ENCODE measurements around the gene TAB2. TPM values are rescaled to one million over a fixed set of nuclear protein-coding genes. Genes with fewer than 3 reads are reported as not detected.

Gene TAB2
- polyA plus RNA-seq, 2 of the 4 experiments (the other 2 are of a cell fraction), result 23.0 to 49.0 TPM

GRCh38 chr6:149425754-149426153 is 108.2 kb downstream of the TAB2 start (continued):
- TF ChIP-seq BCL3 (IDR thresholded peaks at IDR 0.05), result no peak
- TF ChIP-seq KDM1A (IDR thresholded peaks at IDR 0.05; ENCODE audit: low read depth), result no peak
- TF ChIP-seq JUN (IDR thresholded peaks at IDR 0.05), result no peak
- no peak for TF ChIP-seq POLR2A (IDR thresholded peaks at IDR 0.05; ENCODE audit: low read length)
- TF ChIP-seq JUNB (IDR thresholded peaks at IDR 0.05), result no peak
- no peak for TF ChIP-seq HES2 (IDR thresholded peaks at IDR 0.05)
- no peak for TF ChIP-seq HMGXB4 (CRISPR knock-in tag; IDR thresholded peaks at IDR 0.05; ENCODE audit: borderline replicate concordance)
- no peak for TF ChIP-seq BHLHE40 (IDR thresholded peaks at IDR 0.05; ENCODE audit: low read depth, low read length)
- no peak for TF ChIP-seq NR3C1 (IDR thresholded peaks at IDR 0.05)

- Histone ChIP-seq H3K9me3 (no peaks in the 10 kb centered on the region), H3K4me2 (no peak overlapping the region), H3K27ac (no peak overlapping the region), H3K4me1 (0 out of 3 replicates have a peak, but pooled peaks cover 3% of the 10 kb centered on the region), H3K4me3 (no peak overlapping the region)
- POLR2A ChIA-PET, result no interaction called here
- ATAC-seq, result no peak
- CTCF ChIA-PET, result interaction anchor here (1.5 to 2.1 kb wide), 3 partner anchors 8 to 346 kb away, joined by 3 to 6 read pairs (median 6); no protein-coding TSS in a partner anchor
- DNase-seq (ENCODE audit: low read depth in 1 of 2, low spot score in 1 of 2), result no peak
- no peak for TF ChIP-seq EP300 (IDR thresholded peaks at IDR 0.05)
- no peak for TF ChIP-seq RAD21 (conservative IDR thresholded peaks at IDR 0.05 in 1 of 2, IDR thresholded peaks at IDR 0.05 in 1 of 2)
- no peak for TF ChIP-seq HMGXB4 (CRISPR knock-in tag; IDR thresholded peaks at IDR 0.05; ENCODE audit: borderline replicate concordance)
- TF ChIP-seq CHD2 (IDR thresholded peaks at IDR 0.05; ENCODE audit: low read length, partially characterized antibody), result no peak
- no peak for FAIRE-seq
- WGBS (ENCODE audit: missing lambda C conversion rate), result 88% methylated on average over 3 of the region's 4 CpGs
Measured at GRCh38 chr6:149428606-149429005, 111.1 kb downstream of the TAB2 start.

GRCh38 chr6:149429427-149430360 is 112.2 kb downstream of the TAB2 start:
- DNase-seq (ENCODE audit: low read depth in 1 of 2, low spot score in 1 of 2), result no peak
- Histone ChIP-seq H3K9me3 (no peaks in the 10 kb centered on the region), H3K4me3 (no peak overlapping the region), H3K27ac (no peak overlapping the region), H3K4me1 (0 out of 3 replicates have a peak, but pooled peaks cover 3% of the 10 kb centered on the region), H3K4me2 (no peak overlapping the region)
- no peak for FAIRE-seq
- POLR2A ChIA-PET, result no interaction called here
- no peak for ATAC-seq
- TF ChIP-seq RAD21 (conservative IDR thresholded peaks at IDR 0.05 in 1 of 2, IDR thresholded peaks at IDR 0.05 in 1 of 2) (peak in 1 of 2 experiments; percentile 29; a peak in 1 of 5 replicates), ZFP36 (IDR thresholded peaks at IDR 0.05; ENCODE audit: borderline replicate concordance, partially characterized antibody) (no peak), SMC3 (IDR thresholded peaks at IDR 0.05) (no peak), ZSCAN20 (CRISPR knock-in tag; IDR thresholded peaks at IDR 0.05) (no peak), JUN (IDR thresholded peaks at IDR 0.05) (no peak), HMGXB4 (CRISPR knock-in tag; IDR thresholded peaks at IDR 0.05; ENCODE audit: borderline replicate concordance) (no peak), ZC3H11A (IDR thresholded peaks at IDR 0.05) (no peak), PHF8 (IDR thresholded peaks at IDR 0.05; ENCODE audit: borderline replicate concordance, low read depth) (no peak)
- CTCF ChIA-PET, result interaction anchor here (1.5 to 3.0 kb wide), 4 partner anchors 9 to 348 kb away, joined by 3 to 39 read pairs (median 6); no protein-coding TSS in a partner anchor
- WGBS (ENCODE audit: missing lambda C conversion rate), result 84% methylated on average over 26 of the region's 26 CpGs
